CD14-positive monocyte (primary cell): ENCODE results near the gene AADAT. TPM values are rescaled to one million over a fixed set of nuclear protein-coding genes. Genes with fewer than 3 reads are reported as not detected.

ENCODE experiments used
- DNase-seq, 3 donors: peaks; one replicate each; pipeline ENCODE4 v3.0.0-alpha.2; 2011 to 2022
- H2AFZ ChIP-seq: 2 replicates; pipeline ENCODE4 v1.6.0; 2012; ENCODE audit warnings: mild to moderate bottlenecking, low read depth, low read length, inconsistent platforms; ENCODE audit not compliant: insufficient read depth, poor library complexity, severe bottlenecking
- H3K27ac ChIP-seq, 2 donors: 1 replicate in 1 of 2; 2 replicates in 1 of 2; pipeline ENCODE4 v1.5.1; 2012 to 2013; ENCODE audit warnings: low read length in 2 of 2, control low read depth in 1 of 2, inconsistent platforms in 1 of 2, low read depth in 1 of 2, mild to moderate bottlenecking in 1 of 2
- H3K27me3 ChIP-seq, 2 donors: one replicate each; pipeline versions ENCODE4 v1.6.0 to v1.6.1; 2011 to 2013; ENCODE audit warnings: low read length in 2 of 2; ENCODE audit not compliant: control insufficient read depth in 2 of 2, insufficient read depth in 2 of 2
- H3K36me3 ChIP-seq, 2 donors: replicated peaks in 1 of 2; 1 replicate in 1 of 2; 2 replicates in 1 of 2; pipeline versions ENCODE4 v1.5.1 to v1.6.1; 2012 to 2013; ENCODE audit warnings: low read length in 2 of 2, control low read depth in 1 of 2, inconsistent platforms in 1 of 2, mild to moderate bottlenecking in 1 of 2; ENCODE audit not compliant: insufficient read depth in 2 of 2, control insufficient read depth in 1 of 2
- H3K4me1 ChIP-seq, 2 donors: 1 replicate in 1 of 2; 2 replicates in 1 of 2; pipeline versions ENCODE4 v1.5.1 to v1.6.1; 2012 to 2013; ENCODE audit warnings: low read length in 2 of 2, control low read depth in 1 of 2, inconsistent platforms in 1 of 2, mild to moderate bottlenecking in 1 of 2, moderate library complexity in 1 of 2; ENCODE audit not compliant: insufficient read depth in 2 of 2, control insufficient read depth in 1 of 2
- H3K4me2 ChIP-seq: replicated peaks from 2 replicates; pipeline ENCODE3; 2012; ENCODE audit warnings: low read length, moderate library complexity, mild to moderate bottlenecking; ENCODE audit not compliant: poor library complexity, severe bottlenecking; ENCODE audit errors: extremely low read depth
- H3K4me3 ChIP-seq, 3 experiments: fragments of 200-600 bp in 1 of 3; sonication (generic) in 1 of 3; replicated peaks in 1 of 3; 1 replicate in 2 of 3; 2 replicates in 1 of 3; pipeline ENCODE4 v1.5.1; 2011 to 2013; ENCODE audit warnings: low read length in 3 of 3, mild to moderate bottlenecking in 3 of 3, control low read depth in 2 of 3, low read depth in 2 of 3, inconsistent platforms in 1 of 3, moderate library complexity in 1 of 3
- H3K79me2 ChIP-seq: 2 replicates; pipeline ENCODE4 v1.6.0; 2012; ENCODE audit warnings: mild to moderate bottlenecking, control low read depth, inconsistent platforms, low read length, moderate library complexity; ENCODE audit not compliant: insufficient read depth
- H3K9ac ChIP-seq: 2 replicates; pipeline ENCODE4 v1.6.0; 2017; ENCODE audit warnings: low read length, mild to moderate bottlenecking; ENCODE audit not compliant: insufficient read depth, poor library complexity, severe bottlenecking
- H3K9me3 ChIP-seq, 2 donors: replicated peaks in 1 of 2; 1 replicate in 1 of 2; 2 replicates in 1 of 2; pipeline versions ENCODE4 v1.5.1 to v1.6.1; 2012 to 2013; ENCODE audit warnings: low read length in 2 of 2, control low read depth in 1 of 2; ENCODE audit not compliant: control insufficient read depth in 1 of 2, insufficient read depth in 1 of 2
- H4K20me1 ChIP-seq: 2 replicates; pipeline ENCODE4 v1.6.0; 2012; ENCODE audit warnings: mild to moderate bottlenecking, low read length, control low read depth, moderate library complexity; ENCODE audit not compliant: insufficient read depth
- H3K27ac Mint-ChIP-seq, 7 donors: one replicate each; pipeline ENCODE4 v1.8.0; 2020; ENCODE audit warnings: mild to moderate bottlenecking in 7 of 7, mixed read lengths in 7 of 7, moderate library complexity in 6 of 7, inconsistent platforms in 2 of 7
- H3K27me3 Mint-ChIP-seq, 3 donors: one replicate each; pipeline ENCODE4 v1.8.0; 2021 to 2022; ENCODE audit warnings: low read depth in 3 of 3, mild to moderate bottlenecking in 3 of 3, mixed read lengths in 3 of 3, moderate library complexity in 3 of 3, inconsistent platforms in 1 of 3
- H3K36me3 Mint-ChIP-seq, 2 donors: one replicate each; pipeline ENCODE4 v1.8.0; 2020; ENCODE audit warnings: mixed read lengths in 2 of 2, inconsistent platforms in 1 of 2, mild to moderate bottlenecking in 1 of 2
- H3K4me1 Mint-ChIP-seq: one replicate; pipeline ENCODE4 v1.8.0; 2020; ENCODE audit warnings: mild to moderate bottlenecking, mixed read lengths
- H3K4me3 Mint-ChIP-seq, 2 donors: one replicate each; pipeline ENCODE4 v1.8.0; 2020; ENCODE audit warnings: mild to moderate bottlenecking in 2 of 2, mixed read lengths in 2 of 2, moderate library complexity in 1 of 2
- H3K9me3 Mint-ChIP-seq, 7 donors: one replicate each; pipeline ENCODE4 v1.8.0; 2020 to 2022; ENCODE audit warnings: mixed read lengths in 7 of 7, mild to moderate bottlenecking in 6 of 7, moderate library complexity in 6 of 7, inconsistent platforms in 2 of 7
- CTCF ChIP-seq: fragments of 200-600 bp; IDR thresholded peaks from one replicate; pipeline ENCODE4 v1.8.0; 2022; ENCODE audit warnings: antibody characterized with exemption, mild to moderate bottlenecking
- WGBS: methylation state at CpG from one replicate; pipeline ENCODE4 v1.1.5; 2013; ENCODE audit warnings: missing lambda C conversion rate; ENCODE audit not compliant: insufficient coverage; 5-methylcytosine and 5-hydroxymethylcytosine counted together
- intact Hi-C, 2 donors: fragments of 100-400 bp; cut with micrococcal nuclease; formaldehyde crosslinking; loops; one replicate each; pipeline versions ENCODE4 v1.15.0 to v1.15.1; 2023
- polyA plus RNA-seq, 3 donors: library from polyadenylated mRNA; depleted of rRNA in 1 of 3; unstranded in 2 of 3; stranded (reverse) in 1 of 3; fragments of 300-500 nt in 2 of 3; fragments of >200 nt in 1 of 3; fragmentation: Illumina TruSeq in 2 of 3; gene quantifications; 1 replicate in 2 of 3; 2 replicates in 1 of 3; pipeline ENCODE4 v1.2.3, GENCODE V29; 2012 to 2021

The AADAT gene
- polyA plus RNA-seq, 3 donors, result not detected

- no peak for DNase-seq
- Histone ChIP-seq H3K79me2 (no peaks in the 10 kb centered on the region), H3K27me3 (no peaks in the 10 kb centered on the region), H2AFZ (no peak overlapping the region), H3K36me3 (no peaks in the 10 kb centered on the region), H3K4me3 (no peak overlapping the region), H3K27ac (no peak overlapping the region), H3K9ac (no peak overlapping the region), H4K20me1 (no peaks in the 10 kb centered on the region), H3K4me2 (no peak overlapping the region), H3K9me3 (peaks cover 24 to 27% of the 10 kb centered on the region in 2 donors), H3K4me1 (no peaks in the 10 kb centered on the region)
- no peak overlapping the region for H3K4me3 Mint-ChIP-seq
- H3K9me3 Mint-ChIP-seq, result peaks cover 12 to 28% (median 24%) of the 10 kb centered on the region in 7 donors
- TF ChIP-seq CTCF, result no peak
- H3K27ac Mint-ChIP-seq, result no peak overlapping the region
- H3K4me1 Mint-ChIP-seq, result no peaks in the 10 kb centered on the region
- H3K27me3 Mint-ChIP-seq, result peaks cover 0 to 3% (median 0%) of the 10 kb centered on the region in 3 donors
- H3K36me3 Mint-ChIP-seq, result no peaks in the 10 kb centered on the region
- intact Hi-C loops, result no loop called here
- 96% methylated on average over 2 of the region's 2 CpGs for WGBS
These were observed 45.1 kb upstream of the AADAT start for GRCh38 chr4:170134821-170135220.

GRCh38 chr4:170128219-170128804 lies 38.6 kb upstream of the AADAT start:
- Mint-ChIP-seq H3K27ac (peak overlapping the region in 2 of 7 donors; percentile 11 to 18), H3K9me3 (peaks cover 11 to 30% (median 18%) of the 10 kb centered on the region in 7 donors), H3K4me1 (no peaks in the 10 kb centered on the region), H3K27me3 (peaks cover 0 to 3% (median 0%) of the 10 kb centered on the region in 3 donors), H3K4me3 (no peak overlapping the region), H3K36me3 (no peaks in the 10 kb centered on the region)
- no peak for TF ChIP-seq CTCF
- Histone ChIP-seq H3K4me1 (no peaks in the 10 kb centered on the region), H3K79me2 (no peaks in the 10 kb centered on the region), H2AFZ (no peak overlapping the region), H3K9ac (no peak overlapping the region), H3K36me3 (no peaks in the 10 kb centered on the region), H3K27ac (no peak overlapping the region), H4K20me1 (no peaks in the 10 kb centered on the region), H3K9me3 (peaks cover 16 to 25% of the 10 kb centered on the region in 2 donors), H3K4me2 (no peak overlapping the region), H3K27me3 (no peaks in the 10 kb centered on the region), H3K4me3 (no peak overlapping the region)
- intact Hi-C loops, result no loop called here
- no peak for DNase-seq
- WGBS, result 92% methylated on average over 7 of the region's 9 CpGs
